HEK293 (cell line): ENCODE measurements around the gene TPRG1.

Experiments
- CTCF ChIA-PET: fragments of 350-600 bp; formaldehyde crosslinking; extraction: SDS; loops from one replicate; lab custom pipeline; 2021; ENCODE audit warnings: antibody characterized with exemption; lab: Yijun Ruan, JAX
- POLR2A ChIA-PET: fragments of 300-600 bp; formaldehyde crosslinking; extraction: SDS; loops from one replicate; lab custom pipeline; 2020; ENCODE audit warnings: antibody characterized with exemption, inconsistent platforms; lab: Yijun Ruan, JAX
- H3K27ac ChIP-seq: fragments of 200-500 bp; sonication (Bioruptor generic); 2 replicates; pipeline ENCODE4 v1.5.1; 2014; ENCODE audit warnings: low read depth, low read length, control low read depth, inconsistent platforms; ENCODE audit errors: extremely low read depth
- H3K36me3 ChIP-seq, 2 experiments: fragments of 200-500 bp in 1 of 2; sonication (Bioruptor generic) in 1 of 2; 1 replicate in 1 of 2; 2 replicates in 1 of 2; pipeline ENCODE4 v1.5.1; 2014 to 2017; ENCODE audit warnings: inconsistent platforms in 2 of 2, low read length in 2 of 2; ENCODE audit not compliant: control insufficient read depth in 2 of 2, insufficient read depth in 1 of 2
- H3K4me1 ChIP-seq: fragments of 200-500 bp; sonication (Bioruptor generic); 2 replicates; pipeline ENCODE4 v1.5.1; 2014; ENCODE audit warnings: mild to moderate bottlenecking, low read length, inconsistent platforms; ENCODE audit not compliant: control insufficient read depth, insufficient read depth
- H3K4me3 ChIP-seq: 2 replicates; pipeline ENCODE4 v1.5.1; 2011; ENCODE audit warnings: low read depth, mild to moderate bottlenecking, control low read depth, low read length, moderate library complexity
- H3K9me3 ChIP-seq: fragments of 200-500 bp; sonication (Bioruptor generic); 2 replicates; pipeline ENCODE4 v1.5.1; 2014; ENCODE audit warnings: low read depth, low read length, inconsistent platforms; ENCODE audit not compliant: control insufficient read depth, insufficient read depth
- HOXD13 ChIP-seq: sonication (generic); formaldehyde crosslinking; IDR thresholded peaks from 2 replicates; pipeline ENCODE4 v1.8.0; 2022; ENCODE audit warnings: missing genetic modification reagents, borderline replicate concordance
- IKZF3 ChIP-seq: fragments of 450-650 bp; IDR thresholded peaks from 2 replicates; pipeline ENCODE4 v1.5.0; 2018; ENCODE audit warnings: missing biosample characterization, mild to moderate bottlenecking, missing genetic modification characterization, moderate library complexity
- KLF1 ChIP-seq: fragments of 450-650 bp; formaldehyde crosslinking; IDR thresholded peaks from 2 replicates; pipeline ENCODE4 v1.5.1; 2016; ENCODE audit warnings: missing biosample characterization, missing genetic modification characterization
- KLF8 ChIP-seq: fragments of 450-650 bp; formaldehyde crosslinking; IDR thresholded peaks from 2 replicates; pipeline ENCODE4 v1.5.1; 2016; ENCODE audit warnings: missing biosample characterization, missing genetic modification characterization
- KLF9 ChIP-seq: fragments of 450-650 bp; formaldehyde crosslinking; IDR thresholded peaks from 2 replicates; pipeline ENCODE4 v1.5.1; 2016; ENCODE audit warnings: missing biosample characterization, missing genetic modification characterization, low read depth
- MYNN ChIP-seq: fragments of 450-650 bp; formaldehyde crosslinking; IDR thresholded peaks from 2 replicates; pipeline ENCODE4 v1.5.1; 2016; ENCODE audit warnings: missing biosample characterization, missing genetic modification characterization, borderline replicate concordance
- PRDM2 ChIP-seq: fragments of 450-650 bp; formaldehyde crosslinking; IDR thresholded peaks from 2 replicates; pipeline ENCODE4 v1.5.1; 2016; ENCODE audit warnings: missing biosample characterization, missing genetic modification characterization, borderline replicate concordance
- SP7 ChIP-seq: fragments of 450-650 bp; formaldehyde crosslinking; IDR thresholded peaks from 2 replicates; pipeline ENCODE4 v1.5.1; 2016; ENCODE audit warnings: missing biosample characterization, missing genetic modification characterization
- YY1 ChIP-seq: fragments of 450-650 bp; formaldehyde crosslinking; IDR thresholded peaks from 2 replicates; pipeline ENCODE4 v1.5.1; 2018; ENCODE audit warnings: missing biosample characterization, missing genetic modification characterization
- ZBTB1 ChIP-seq: fragments of 450-650 bp; formaldehyde crosslinking; IDR thresholded peaks from 2 replicates; pipeline ENCODE4 v1.5.1; 2016; ENCODE audit warnings: missing biosample characterization, missing genetic modification characterization
- ZBTB7A ChIP-seq: fragments of 450-650 bp; formaldehyde crosslinking; IDR thresholded peaks from 2 replicates; pipeline ENCODE4 v1.5.1; 2016; ENCODE audit warnings: low read depth, missing biosample characterization, missing genetic modification characterization
- ZFP41 ChIP-seq: fragments of 450-650 bp; formaldehyde crosslinking; IDR thresholded peaks from 2 replicates; pipeline ENCODE4 v1.5.1; 2016; ENCODE audit warnings: missing biosample characterization, missing genetic modification characterization, borderline replicate concordance
- ZNF266 ChIP-seq: fragments of 450-650 bp; formaldehyde crosslinking; IDR thresholded peaks from 2 replicates; pipeline ENCODE4 v1.5.1; 2016; ENCODE audit warnings: missing biosample characterization, missing genetic modification characterization, low read depth
- ZNF311 ChIP-seq: fragments of 450-650 bp; formaldehyde crosslinking; IDR thresholded peaks from 2 replicates; pipeline ENCODE4 v1.5.1; 2017; ENCODE audit warnings: missing biosample characterization, missing genetic modification characterization, borderline replicate concordance
- ZNF366 ChIP-seq: fragments of 450-650 bp; formaldehyde crosslinking; conservative IDR thresholded peaks from 2 replicates; pipeline ENCODE4 v1.5.1; 2016; ENCODE audit warnings: missing biosample characterization, missing genetic modification characterization
- ZNF473 ChIP-seq: fragments of 450-650 bp; formaldehyde crosslinking; IDR thresholded peaks from 2 replicates; pipeline ENCODE4 v1.5.1; 2017; ENCODE audit warnings: missing biosample characterization, missing genetic modification characterization
- ZNF48 ChIP-seq: fragments of 450-650 bp; formaldehyde crosslinking; IDR thresholded peaks from 2 replicates; pipeline ENCODE4 v1.5.1; 2016; ENCODE audit warnings: missing biosample characterization, missing genetic modification characterization
- ZNF521 ChIP-seq: fragments of 450-650 bp; formaldehyde crosslinking; IDR thresholded peaks from 2 replicates; pipeline ENCODE4 v1.5.1; 2017; ENCODE audit warnings: missing biosample characterization, mild to moderate bottlenecking, missing genetic modification characterization
- ZNF529 ChIP-seq: fragments of 450-650 bp; formaldehyde crosslinking; IDR thresholded peaks from 2 replicates; pipeline ENCODE4 v1.5.1; 2017; ENCODE audit warnings: missing genetic modification characterization, missing biosample characterization; ENCODE audit not compliant: insufficient replicate concordance
- ZNF654 ChIP-seq: fragments of 450-650 bp; formaldehyde crosslinking; IDR thresholded peaks from 2 replicates; pipeline ENCODE4 v1.5.1; 2016; ENCODE audit warnings: low read depth, missing biosample characterization, missing genetic modification characterization
- ZNF785 ChIP-seq: fragments of 450-650 bp; formaldehyde crosslinking; IDR thresholded peaks from 2 replicates; pipeline ENCODE4 v1.5.1; 2016; ENCODE audit warnings: missing biosample characterization, missing genetic modification characterization
- ZNF830 ChIP-seq: fragments of 450-650 bp; IDR thresholded peaks from 2 replicates; pipeline ENCODE4 v1.5.0; 2018; ENCODE audit warnings: missing biosample characterization, missing genetic modification characterization, low read depth, mild to moderate bottlenecking, moderate library complexity
- ZXDB ChIP-seq: fragments of 450-650 bp; formaldehyde crosslinking; IDR thresholded peaks from 2 replicates; pipeline ENCODE4 v1.5.1; 2016; ENCODE audit warnings: missing biosample characterization, missing genetic modification characterization

The TPRG1 gene

GRCh38 chr3:189204937-189205336 lies 33.2 kb downstream of the TPRG1 start (continued):
- TF ChIP-seq PRDM2: no peak
- no peak for TF ChIP-seq ZBTB1 (tag by site-specific recombination)
- no peak for TF ChIP-seq HOXD13 (CRISPR knock-in tag)

GRCh38 chr3:189210251-189210770 lies 38.5 kb downstream of the TPRG1 start:
- TF ChIP-seq KLF1 (tag by site-specific recombination) (no peak), ZXDB (tag by site-specific recombination) (no peak), KLF9 (tag by site-specific recombination) (no peak), ZNF266 (no peak), ZNF521 (tag by site-specific recombination) (no peak), YY1 (tag by site-specific recombination) (no peak), ZNF311 (tag by site-specific recombination) (no peak), ZBTB7A (tag by site-specific recombination) (no peak), ZNF654 (tag by site-specific recombination) (no peak), SP7 (tag by site-specific recombination) (no peak), KLF8 (tag by site-specific recombination) (no peak), ZNF830 (tag by site-specific recombination) (no peak), ZNF366 (no peak), ZFP41 (no peak), MYNN (no peak), IKZF3 (no peak), ZNF48 (tag by site-specific recombination) (no peak), ZNF785 (tag by site-specific recombination) (no peak), ZNF473 (tag by site-specific recombination) (no peak), ZNF529 (tag by site-specific recombination) (no peak)
- TF ChIP-seq, all 188 proteins: peak for 0
- ChIA-PET CTCF (no interaction called here), POLR2A (no interaction called here)
- Histone ChIP-seq H3K9me3 (no peaks in the 10 kb centered on the region), H3K4me3 (no peak overlapping the region), H3K36me3 (no peaks in the 10 kb centered on the region), H3K27ac (no peak overlapping the region), H3K4me1 (0 out of 2 replicates have a peak, but pooled peaks cover 3% of the 10 kb centered on the region)
